HCT116 (cell line): ENCODE measurements around the gene LAMB4. TPM values are rescaled to one million over a fixed set of nuclear protein-coding genes. Genes with fewer than 3 reads are reported as not detected.

ENCODE experiments used
- ATAC-seq: fragments of 200-7000 bp; cut with Tn5 transposase; 2 replicates; pipeline ENCODE4 v1.9.1; 2020; ENCODE audit warnings: mild to moderate bottlenecking, moderate library complexity
- BruUV-seq: library from RNA; stranded (reverse); fragments of 400-500 nt; replicated peaks from 2 replicates; lab custom pipeline; 2021; lab: Mats Ljungman, UMichigan
- CTCF ChIA-PET: fragments of 300-600 bp; sonication (Branson Sonifier 250); formaldehyde crosslinking; loops from one replicate; lab custom pipeline; 2021; ENCODE audit warnings: antibody characterized with exemption; lab: Charles Lee
- POLR2A ChIA-PET: fragments of 300-600, 350-600 bp; sonication (Branson Sonifier 250); formaldehyde crosslinking; loops from one replicate; lab custom pipeline; 2021; ENCODE audit warnings: antibody characterized with exemption; lab: Charles Lee
- RAD21 ChIA-PET, 2 experiments: fragments of 300-600 bp; sonication (Branson Sonifier 250); formaldehyde crosslinking; loops; one replicate each; lab custom pipeline; 2023; ENCODE audit warnings: low total read pairs in 2 of 2; ENCODE audit not compliant: uncharacterized antibody in 2 of 2, unreplicated experiment in 2 of 2, low non-redundant PET in 1 of 2; lab: Charles Lee
- DNase-seq: peaks from one replicate; pipeline ENCODE4 v3.0.0-alpha.2; 2010; ENCODE audit warnings: low read depth, low spot score
- H2AFZ ChIP-seq: fragments of 200-600 bp; shearing (Covaris generic), sonication (generic); 2 replicates; pipeline ENCODE4 v1.6.1; 2017; ENCODE audit warnings: low read depth, mixed run types, mixed read lengths, antibody characterized with exemption, low read length; ENCODE audit not compliant: poor library complexity, severe bottlenecking
- H3K27ac ChIP-seq: 2 replicates; pipeline ENCODE4 v1.5.1; 2012; ENCODE audit warnings: low read depth, low read length
- H3K27me3 ChIP-seq: fragments of 200-600 bp; sonication (generic); 2 replicates; pipeline ENCODE4 v1.6.1; 2016; ENCODE audit warnings: mixed run types, low read length, mixed read lengths; ENCODE audit not compliant: insufficient read depth
- H3K36me3 ChIP-seq, 2 experiments: fragments of 200-500 bp in 1 of 2; fragments of 200-600 bp in 1 of 2; sonication (Bioruptor generic) in 1 of 2; sonication (generic) in 1 of 2; 2 replicates each; pipeline versions ENCODE4 v1.5.1 to v1.6.1; 2014 to 2016; ENCODE audit warnings: low read length in 2 of 2, inconsistent platforms in 1 of 2, mixed read lengths in 1 of 2, mixed run types in 1 of 2; ENCODE audit not compliant: insufficient read depth in 2 of 2, control insufficient read depth in 1 of 2
- H3K4me1 ChIP-seq, 2 experiments: fragments of 200-600 bp in 1 of 2; sonication (generic) in 1 of 2; 2 replicates each; pipeline versions ENCODE4 v1.5.1 to v1.6.1; 2012 to 2017; ENCODE audit warnings: low read length in 2 of 2, inconsistent platforms in 1 of 2, mild to moderate bottlenecking in 1 of 2, mixed read lengths in 1 of 2, mixed run types in 1 of 2, moderate library complexity in 1 of 2; ENCODE audit not compliant: insufficient read depth in 2 of 2, control insufficient read depth in 1 of 2
- H3K4me2 ChIP-seq: fragments of 200-600 bp; sonication (generic); 2 replicates; pipeline ENCODE4 v1.6.1; 2017; ENCODE audit warnings: mixed run types, low read length, mixed read lengths
- H3K4me3 ChIP-seq, 2 experiments: fragments of 200-600 bp in 1 of 2; sonication (generic) in 1 of 2; replicated peaks in 1 of 2; 2 replicates each; pipeline ENCODE4 v1.5.1; 2011 to 2016; ENCODE audit warnings: low read length in 2 of 2, control low read depth in 1 of 2, low read depth in 1 of 2, mild to moderate bottlenecking in 1 of 2, mixed read lengths in 1 of 2, mixed run types in 1 of 2
- H3K79me2 ChIP-seq: fragments of 200-600 bp; sonication (generic); 2 replicates; pipeline ENCODE4 v1.6.1; 2017; ENCODE audit warnings: mild to moderate bottlenecking, mixed run types, low read length, moderate library complexity, mixed read lengths; ENCODE audit not compliant: insufficient read depth
- H3K9ac ChIP-seq: fragments of 200-600 bp; sonication (generic); 2 replicates; pipeline ENCODE4 v1.6.1; 2016; ENCODE audit warnings: low read length, mixed read lengths
- H3K9me2 ChIP-seq: fragments of 200-600 bp; sonication (generic), shearing (Covaris generic); 2 replicates; pipeline ENCODE4 v1.6.1; 2017; ENCODE audit warnings: mixed run types, mild to moderate bottlenecking, moderate library complexity; ENCODE audit not compliant: insufficient read depth
- H3K9me3 ChIP-seq, 2 experiments: fragments of 200-500 bp in 1 of 2; fragments of 200-600 bp in 1 of 2; sonication (Bioruptor generic) in 1 of 2; sonication (generic) in 1 of 2; 2 replicates each; pipeline ENCODE4 v1.6.1; 2014 to 2017; ENCODE audit warnings: low read length in 2 of 2, mixed read lengths in 2 of 2, inconsistent platforms in 1 of 2, low read depth in 1 of 2, mild to moderate bottlenecking in 1 of 2, mixed run types in 1 of 2, moderate library complexity in 1 of 2; ENCODE audit not compliant: control insufficient read depth in 1 of 2, insufficient read depth in 1 of 2
- H4K20me1 ChIP-seq: fragments of 200-600 bp; sonication (generic), shearing (Covaris generic); 2 replicates; pipeline ENCODE4 v1.6.1; 2017; ENCODE audit warnings: mixed run types, mild to moderate bottlenecking, moderate library complexity; ENCODE audit not compliant: insufficient read depth
- CBX3 ChIP-seq: IDR thresholded peaks from 2 replicates; pipeline ENCODE4 v1.6.1; 2012; ENCODE audit warnings: low read depth
- CEBPB ChIP-seq: IDR thresholded peaks from 2 replicates; pipeline ENCODE4 v1.6.1; 2012; ENCODE audit warnings: low read depth
- CTCF ChIP-seq, 3 experiments: fragments of 200-600 bp in 1 of 3; sonication (generic) in 1 of 3; IDR thresholded peaks in 2 of 3; conservative IDR thresholded peaks in 1 of 3; 2 replicates each; pipeline ENCODE4 v1.5.1; 2012 to 2017; ENCODE audit warnings: low read depth in 2 of 3, low read length in 2 of 3, antibody characterized with exemption in 1 of 3, borderline replicate concordance in 1 of 3, control low read depth in 1 of 3, mild to moderate bottlenecking in 1 of 3, mixed read lengths in 1 of 3, mixed run types in 1 of 3, moderate library complexity in 1 of 3; ENCODE audit not compliant: insufficient read depth in 1 of 3
- EGR1 ChIP-seq: IDR thresholded peaks from 2 replicates; pipeline ENCODE4 v1.6.1; 2012; ENCODE audit warnings: low read depth
- ELF1 ChIP-seq: IDR thresholded peaks from 2 replicates; pipeline ENCODE4 v1.6.1; 2012; ENCODE audit warnings: low read depth, borderline replicate concordance
- EZH2 ChIP-seq: fragments of 200-600 bp; sonication (generic); IDR thresholded peaks from 2 replicates; pipeline ENCODE4 v1.6.1; 2017; ENCODE audit warnings: antibody characterized with exemption, mixed run types
- EZH2phosphoT487 ChIP-seq: fragments of 200-600 bp; IDR thresholded peaks from 2 replicates; pipeline ENCODE4 v1.6.1; 2018; ENCODE audit warnings: antibody characterized with exemption, borderline replicate concordance
- JUND ChIP-seq: IDR thresholded peaks from 2 replicates; pipeline ENCODE4 v1.6.1; 2012
- MAX ChIP-seq: IDR thresholded peaks from 2 replicates; pipeline ENCODE4 v1.6.1; 2012
- POLR2A ChIP-seq: IDR thresholded peaks from 2 replicates; pipeline ENCODE4 v1.7.0; 2011; ENCODE audit warnings: borderline replicate concordance; ENCODE audit not compliant: insufficient read depth, insufficient read length; ENCODE audit errors: extremely low read depth
- SIN3A ChIP-seq: IDR thresholded peaks from 2 replicates; pipeline ENCODE4 v1.6.1; 2012; ENCODE audit warnings: low read depth
- SP1 ChIP-seq: IDR thresholded peaks from 2 replicates; pipeline ENCODE4 v1.6.1; 2012; ENCODE audit warnings: low read depth
- SRF ChIP-seq: IDR thresholded peaks from 2 replicates; pipeline ENCODE4 v1.6.1; 2012; ENCODE audit warnings: low read depth
- ZBTB33 ChIP-seq: IDR thresholded peaks from 2 replicates; pipeline ENCODE4 v1.6.1; 2011; ENCODE audit warnings: mild to moderate bottlenecking, low read length, moderate library complexity; ENCODE audit not compliant: insufficient replicate concordance; ENCODE audit errors: extremely low read depth
- ZFX ChIP-seq: fragments of 450-650 bp; IDR thresholded peaks from 2 replicates; pipeline ENCODE4 v1.6.1; 2017
- intact Hi-C: fragments of 100-400 bp; cut with micrococcal nuclease; formaldehyde crosslinking; loops from 2 replicates; pipeline ENCODE4 v1.10.0; 2022
- total RNA-seq: library from RNA; stranded (reverse); gene quantifications from one replicate; pipeline ENCODE4 v1.2.1, GENCODE V29; 2021; ENCODE audit not compliant: unreplicated experiment

Gene LAMB4
- total RNA-seq, 1 experiment from 2014 or later, result not detected

GRCh38 chr7:108038986-108039385, 91.2 kb downstream of the LAMB4 start:
- Histone ChIP-seq H3K4me3 (no peak overlapping the region), H3K27ac (no peak overlapping the region), H3K9ac (no peak overlapping the region), H3K4me1 (no peaks in the 10 kb centered on the region), H3K36me3 (no peaks in the 10 kb centered on the region), H3K27me3 (no peaks in the 10 kb centered on the region), H3K9me3 (no peaks in the 10 kb centered on the region), H4K20me1 (no peaks in the 10 kb centered on the region), H3K79me2 (no peaks in the 10 kb centered on the region), H3K9me2 (peaks cover 3% of the 10 kb centered on the region; the same call in 1 of the 2 replicates), H3K4me2 (no peak overlapping the region), H2AFZ (no peak overlapping the region)
- RAD21 ChIA-PET, result no interaction called here
- DNase-seq (no peak), ATAC-seq (no peak)
- TF ChIP-seq EZH2 (no peak), JUND (no peak), SRF (no peak), SIN3A (no peak)
- intact Hi-C loops, result no loop called here
- POLR2A ChIA-PET, result no interaction called here
- BruUV-seq, result no TSS peak
- CTCF ChIA-PET, result interaction anchor here (0.7 kb wide), 1 partner anchor 23 kb away, joined by 3 read pairs; no protein-coding TSS in a partner anchor

GRCh38 chr7:108037741-108038140, 92.4 kb downstream of the LAMB4 start:
- intact Hi-C loops, result no loop called here
- Histone ChIP-seq H4K20me1 (no peaks in the 10 kb centered on the region), H3K27me3 (no peaks in the 10 kb centered on the region), H2AFZ (no peak overlapping the region), H3K36me3 (no peaks in the 10 kb centered on the region), H3K9ac (no peak overlapping the region), H3K79me2 (no peaks in the 10 kb centered on the region), H3K4me1 (no peaks in the 10 kb centered on the region), H3K4me2 (no peak overlapping the region), H3K9me3 (no peaks in the 10 kb centered on the region), H3K4me3 (no peak overlapping the region), H3K27ac (no peak overlapping the region), H3K9me2 (no peaks in the 10 kb centered on the region)
- ChIA-PET CTCF (no interaction called here), RAD21 (no interaction called here), POLR2A (no interaction called here)
- DNase-seq (no peak), ATAC-seq (no peak)
- BruUV-seq, result no TSS peak
- no peak for TF ChIP-seq SRF
- no peak for TF ChIP-seq CTCF (IDR thresholded peaks at IDR 0.05 in 2 of 3, conservative IDR thresholded peaks at IDR 0.05 in 1 of 3; ENCODE audit: borderline replicate concordance in 1 of 3, insufficient read depth in 1 of 3, low read depth in 2 of 3, low read length in 2 of 3)
- TF ChIP-seq EZH2phosphoT487, result no peak
- TF ChIP-seq ELF1, result no peak
- TF ChIP-seq ZBTB33, result no peak
- TF ChIP-seq EGR1, result no peak
- no peak for TF ChIP-seq CEBPB
- TF ChIP-seq MAX, result no peak
- TF ChIP-seq POLR2A, result no peak
- no peak for TF ChIP-seq SP1
- TF ChIP-seq CBX3, result no peak
- TF ChIP-seq ZFX, result no peak
